Aorta (tissue), 5 donors: Measurements from ENCODE around the gene INTS11. TPM values are rescaled to one million over a fixed set of nuclear protein-coding genes. Genes with fewer than 3 reads are reported as not detected.

Experiments used
- ATAC-seq: fragments of 200-7000 bp; cut with Tn5 transposase; one replicate; pipeline ENCODE4 v1.9.1; 2022; ENCODE audit warnings: moderate library complexity; ENCODE audit not compliant: low FRiP score
- DNase-seq, 2 donors: peaks; one replicate each; pipeline ENCODE4 v3.0.0-alpha.2; 2020
- H3K27ac ChIP-seq, 2 donors: one replicate each; pipeline ENCODE4 v1.5.1; 2013; ENCODE audit warnings: low read length in 2 of 2, mild to moderate bottlenecking in 2 of 2, moderate library complexity in 2 of 2, control low read depth in 1 of 2, inconsistent platforms in 1 of 2, low read depth in 1 of 2
- H3K27me3 ChIP-seq, 2 donors: one replicate each; pipeline ENCODE4 v1.6.1; 2013; ENCODE audit warnings: control low read depth in 1 of 2, low read length in 1 of 2, mild to moderate bottlenecking in 1 of 2, moderate library complexity in 1 of 2; ENCODE audit not compliant: insufficient read depth in 2 of 2, control insufficient read depth in 1 of 2
- H3K36me3 ChIP-seq, 2 donors: one replicate each; pipeline ENCODE4 v1.6.1; 2013; ENCODE audit warnings: control low read depth in 1 of 2, low read length in 1 of 2, mild to moderate bottlenecking in 1 of 2; ENCODE audit not compliant: insufficient read depth in 2 of 2, control insufficient read depth in 1 of 2
- H3K4me1 ChIP-seq, 2 donors: one replicate each; pipeline ENCODE4 v1.6.1; 2013; ENCODE audit warnings: low read length in 2 of 2, control low read depth in 1 of 2, mild to moderate bottlenecking in 1 of 2, moderate library complexity in 1 of 2; ENCODE audit not compliant: insufficient read depth in 2 of 2, control insufficient read depth in 1 of 2
- H3K4me3 ChIP-seq, 2 donors: one replicate each; pipeline ENCODE4 v1.5.1; 2013; ENCODE audit warnings: low read length in 2 of 2, control low read depth in 1 of 2, mild to moderate bottlenecking in 1 of 2
- H3K9me3 ChIP-seq: one replicate; pipeline ENCODE4 v1.6.1; 2013; ENCODE audit warnings: mild to moderate bottlenecking, low read length; ENCODE audit not compliant: control insufficient read depth
- WGBS, 2 donors: extraction: QIAGEN DNeasy Blood & Tissue Kit; methylation state at CpG; one replicate each; pipeline ENCODE4 v1.1.7; 2013; 5-methylcytosine and 5-hydroxymethylcytosine counted together
- intact Hi-C, 2 donors: fragments of 100-400 bp; cut with DNase I; formaldehyde crosslinking; loops; one replicate each; pipeline versions ENCODE4 v1.14.2 to v1.15.0; 2022
- microRNA-seq, 2 donors: library from miRNA; unstranded; fragments of <30 nt; microRNA quantifications; one replicate each; pipeline ENCODE4 v1.2.0, GENCODE V29; 2020
- polyA plus RNA-seq, 2 donors: library from polyadenylated mRNA; stranded (reverse); fragments of 200-250 nt; gene quantifications; one replicate each; pipeline ENCODE4 v1.2.3, GENCODE V29; 2013
- total RNA-seq, 2 donors: library from RNA; stranded (reverse); fragmentation: NEBNext Ultra II Directional; extraction: Animal tissue kit (Norgen Biotek cat#: 25700); gene quantifications; one replicate each; pipeline ENCODE4 v1.2.1, GENCODE V29; 2021
- donor health status: healthy with polysubstance abuse.
- donor health status: Bipolar disorder and iron deficiency.
- donor health status: DM: no; HTN: no; CAD: no.
- donor health status: DM: no; HTN: no; CAD: no.
- donor health status: DM: yes; HTN: yes; CAD: no.

INTS11 gene
- total and polyA plus RNA-seq, 4 donors: 48.0 to 995 (median 118) TPM

GRCh38 chr1:1264026-1264425 is 60.4 kb downstream of the INTS11 start:
- H3K4me3 ChIP-seq: no peak overlapping the region
- no peaks in the 10 kb centered on the region for H3K27me3 ChIP-seq
- H3K9me3 ChIP-seq: no peaks in the 10 kb centered on the region
- H3K4me1 ChIP-seq: no peaks in the 10 kb centered on the region
- peaks cover 0 to 2% of the 10 kb centered on the region in 2 donors for H3K36me3 ChIP-seq
- no peak overlapping the region for H3K27ac ChIP-seq
- 87 to 89% methylated on average over 9 of the region's 9 CpGs for WGBS, 2 donors
- DNase-seq: no peak
- no peak for ATAC-seq
- intact Hi-C loops: no loop called here

GRCh38 chr1:1262758-1263157 is 61.7 kb downstream of the INTS11 start:
- H3K9me3 ChIP-seq: no peaks in the 10 kb centered on the region
- no peak overlapping the region for H3K4me3 ChIP-seq
- ATAC-seq (no peak), DNase-seq (no peak)
- H3K27ac ChIP-seq: no peak overlapping the region
- H3K27me3 ChIP-seq: no peaks in the 10 kb centered on the region
- 94 to 96% methylated on average over 8 of the region's 8 CpGs for WGBS, 2 donors
- H3K4me1 ChIP-seq: no peaks in the 10 kb centered on the region
- H3K36me3 ChIP-seq: peaks cover 0 to 2% of the 10 kb centered on the region in 2 donors
- intact Hi-C loops: no loop called here

GRCh38 chr1:1262071-1262470 is 62.4 kb downstream of the INTS11 start:
- ATAC-seq (no peak), DNase-seq (no peak)
- Histone ChIP-seq H3K4me1 (no peaks in the 10 kb centered on the region), H3K27me3 (no peaks in the 10 kb centered on the region), H3K4me3 (no peak overlapping the region), H3K27ac (no peak overlapping the region), H3K9me3 (no peaks in the 10 kb centered on the region), H3K36me3 (peaks cover 0 to 2% of the 10 kb centered on the region in 2 donors)
- intact Hi-C loops: no loop called here
- 96 to 97% methylated on average over 17 of the region's 17 CpGs for WGBS, 2 donors

Small RNA genes lying within 50 kb of the gene (microRNA-seq; reads per million reads assigned to microRNA genes)
- gene MIR6726 (0.99 to 1.2 reads per million in 2 donors), gene MIR6727 (0 to 1.2 reads per million in 2 donors), gene MIR6808 (0 to 1.2 reads per million in 2 donors)

Other genes with a start within 250 kb of the INTS11 start
- gene C1orf159, start 208.6 kb downstream of the INTS11 start, total RNA-seq: 10 to 100 TPM in 1 of 2 donors, 1 to 10 TPM in 1; 9.3 to 13.6 TPM
- gene C1orf159, start 208.6 kb downstream of the INTS11 start, polyA plus RNA-seq: 10 to 100 TPM in 1 of 2 donors, 1 to 10 TPM in 1; 4.0 to 35.4 TPM
- gene TTLL10, start 150.8 kb downstream of the INTS11 start, total RNA-seq: under 1 TPM in 1 of 2 donors, not detected in 1; 0.15 TPM
- gene TTLL10, start 150.8 kb downstream of the INTS11 start, polyA plus RNA-seq: not detected
- gene TNFRSF18, start 118.1 kb downstream of the INTS11 start, total RNA-seq: 1 to 10 TPM; 1.0 to 1.1 TPM
- 1 to 10 TPM in 1 of 2 donors, not detected in 1; 1.3 TPM for gene TNFRSF18, start 118.1 kb downstream of the INTS11 start, polyA plus RNA-seq
- 1 to 10 TPM; 1.6 to 3.5 TPM for gene TNFRSF4, start 110.5 kb downstream of the INTS11 start, total RNA-seq
- 1 to 10 TPM in 1 of 2 donors, not detected in 1; 1.0 TPM for gene TNFRSF4, start 110.5 kb downstream of the INTS11 start, polyA plus RNA-seq
- gene SDF4, start 92.7 kb downstream of the INTS11 start, total RNA-seq: 100 to 1,000 TPM; 138 to 140 TPM
- gene SDF4, start 92.7 kb downstream of the INTS11 start, polyA plus RNA-seq: 100 to 1,000 TPM in 1 of 2 donors, 10 to 100 TPM in 1; 73.3 to 158 TPM
- gene B3GALT6, start 92.4 kb downstream of the INTS11 start, total RNA-seq: 10 to 100 TPM; 11.3 to 12.8 TPM
- gene B3GALT6, start 92.4 kb downstream of the INTS11 start, polyA plus RNA-seq: 1 to 10 TPM; 2.5 to 9.3 TPM
- gene C1QTNF12, start 77.9 kb downstream of the INTS11 start, total RNA-seq: 1 to 10 TPM; 3.9 to 4.3 TPM
- gene C1QTNF12, start 77.9 kb downstream of the INTS11 start, polyA plus RNA-seq: 10 to 100 TPM in 1 of 2 donors, 1 to 10 TPM in 1; 3.4 to 10.0 TPM
- 10 to 100 TPM; 46.9 to 49.4 TPM for gene UBE2J2, start 50.8 kb downstream of the INTS11 start, total RNA-seq
- 10 to 100 TPM; 17.2 to 49.3 TPM for gene UBE2J2, start 50.8 kb downstream of the INTS11 start, polyA plus RNA-seq
- 1 to 10 TPM; 3.5 to 8.2 TPM for gene SCNN1D, start 44.2 kb downstream of the INTS11 start, total RNA-seq
- 10 to 100 TPM in 1 of 2 donors, 1 to 10 TPM in 1; 7.9 to 24.1 TPM for gene SCNN1D, start 44.2 kb downstream of the INTS11 start, polyA plus RNA-seq
- gene ACAP3, start 16.7 kb downstream of the INTS11 start, total RNA-seq: 10 to 100 TPM; 25.0 to 69.2 TPM
- gene ACAP3, start 16.7 kb downstream of the INTS11 start, polyA plus RNA-seq: 10 to 100 TPM; 10.6 to 63.9 TPM
- gene PUSL1, start 16.1 kb downstream of the INTS11 start, total RNA-seq: 10 to 100 TPM in 1 of 2 donors, 1 to 10 TPM in 1; 7.4 to 12.6 TPM
- 10 to 100 TPM in 1 of 2 donors, 1 to 10 TPM in 1; 5.8 to 13.7 TPM for gene PUSL1, start 16.1 kb downstream of the INTS11 start, polyA plus RNA-seq
- 10 to 100 TPM; 13.9 to 16.4 TPM for gene CPTP, start 142 bp upstream of the INTS11 start, total RNA-seq
- gene CPTP, start 142 bp upstream of the INTS11 start, polyA plus RNA-seq: 10 to 100 TPM; 12.9 to 14.9 TPM
- gene TAS1R3, start 6.6 kb upstream of the INTS11 start, total RNA-seq: under 1 TPM; 0.24 to 0.36 TPM
- under 1 TPM; 0.25 to 0.31 TPM for gene TAS1R3, start 6.6 kb upstream of the INTS11 start, polyA plus RNA-seq
- gene DVL1, start 24.8 kb upstream of the INTS11 start, total RNA-seq: 10 to 100 TPM; 48.7 to 53.7 TPM
- 10 to 100 TPM; 21.2 to 71.9 TPM for gene DVL1, start 24.8 kb upstream of the INTS11 start, polyA plus RNA-seq
- gene MXRA8, start 33.9 kb upstream of the INTS11 start, total RNA-seq: 100 to 1,000 TPM; 105 to 221 TPM
- 100 to 1,000 TPM in 1 of 2 donors, 10 to 100 TPM in 1; 52.3 to 364 TPM for gene MXRA8, start 33.9 kb upstream of the INTS11 start, polyA plus RNA-seq
- 10 to 100 TPM; 59.6 to 65.6 TPM for gene AURKAIP1, start 50.5 kb upstream of the INTS11 start, total RNA-seq
- gene AURKAIP1, start 50.5 kb upstream of the INTS11 start, polyA plus RNA-seq: 100 to 1,000 TPM; 119 to 154 TPM
- gene CCNL2, start 74.7 kb upstream of the INTS11 start, total RNA-seq: 100 to 1,000 TPM; 153 to 246 TPM
- gene CCNL2, start 74.7 kb upstream of the INTS11 start, polyA plus RNA-seq: 100 to 1,000 TPM in 1 of 2 donors, 10 to 100 TPM in 1; 34.6 to 409 TPM
- gene MRPL20, start 82.6 kb upstream of the INTS11 start, total RNA-seq: 10 to 100 TPM; 69.7 to 70.2 TPM
- gene MRPL20, start 82.6 kb upstream of the INTS11 start, polyA plus RNA-seq: 100 to 1,000 TPM; 144 to 184 TPM
- 1 to 10 TPM; 1.5 to 6.9 TPM for gene ANKRD65, start 96.6 kb upstream of the INTS11 start, total RNA-seq
- gene ANKRD65, start 96.6 kb upstream of the INTS11 start, polyA plus RNA-seq: under 1 TPM in 1 of 2 donors, not detected in 1; 0.13 TPM
- gene VWA1, start 111.0 kb upstream of the INTS11 start, total RNA-seq: 10 to 100 TPM; 35.6 to 86.5 TPM
- 1 to 10 TPM in 1 of 2 donors, under 1 TPM in 1; 0.13 to 4.5 TPM for gene VWA1, start 111.0 kb upstream of the INTS11 start, polyA plus RNA-seq
- gene ATAD3C, start 125.0 kb upstream of the INTS11 start, total RNA-seq: 1 to 10 TPM in 1 of 2 donors, under 1 TPM in 1; 0.42 to 5.5 TPM
- under 1 TPM in 1 of 2 donors, not detected in 1; 0.08 TPM for gene ATAD3C, start 125.0 kb upstream of the INTS11 start, polyA plus RNA-seq
- 10 to 100 TPM in 1 of 2 donors, 1 to 10 TPM in 1; 8.1 to 21.5 TPM for gene ATAD3B, start 147.1 kb upstream of the INTS11 start, total RNA-seq
- gene ATAD3B, start 147.1 kb upstream of the INTS11 start, polyA plus RNA-seq: 10 to 100 TPM in 1 of 2 donors, 1 to 10 TPM in 1; 6.1 to 44.8 TPM
- gene ATAD3A, start 187.5 kb upstream of the INTS11 start, total RNA-seq: 10 to 100 TPM; 11.9 to 13.2 TPM
- 10 to 100 TPM in 1 of 2 donors, 1 to 10 TPM in 1; 8.3 to 20.2 TPM for gene ATAD3A, start 187.5 kb upstream of the INTS11 start, polyA plus RNA-seq
- gene TMEM240, start 216.0 kb upstream of the INTS11 start, total RNA-seq: 1 to 10 TPM; 6.2 to 7.8 TPM
- 10 to 100 TPM in 1 of 2 donors, 1 to 10 TPM in 1; 1.1 to 15.1 TPM for gene TMEM240, start 216.0 kb upstream of the INTS11 start, polyA plus RNA-seq